ENCODE measurements around the gene SRPX2. TPM values are rescaled to one million over a fixed set of nuclear protein-coding genes. Genes with fewer than 3 reads are reported as not detected.

Gene SRPX2
- total RNA-seq, 4 donors from 2014 or later: 29.8 to 57.3 (median 39.6) TPM

- Histone ChIP-seq H3K36me3 (peaks cover 0 to 4% (median 0%) of the 10 kb centered on the region in 4 donors), H3K4me1 (no peaks in the 10 kb centered on the region), H3K27me3 (peaks cover 0 to 9% (median 0%) of the 10 kb centered on the region in 4 donors), H3K27ac (replicated peaks in 1 of 4) (no peak overlapping the region), H3K4me3 (no peak overlapping the region), H3K9me3 (no peaks in the 10 kb centered on the region)
- intact Hi-C loops (cut with DNase I): no loop called here
- TF ChIP-seq POLR2A (IDR thresholded peaks at IDR 0.05; ENCODE audit: low read depth) (no peak), CTCF (IDR thresholded peaks at IDR 0.05) (no peak), EP300 (IDR thresholded peaks at IDR 0.05) (no peak), POLR2AphosphoS5 (IDR thresholded peaks at IDR 0.05) (no peak)
- 60% methylated on average over 2 of the region's 2 CpGs for whole genome bisulfite sequencing
- DNase-seq (ENCODE audit: extremely low spot score): no peak
Measured at GRCh38 chrX:100695302-100695701, 51.3 kb downstream of the SRPX2 start.

GRCh38 chrX:100695991-100696390, 52.0 kb downstream of the SRPX2 start:
- H3K4me1 ChIP-seq: no peaks in the 10 kb centered on the region
- H3K9me3 ChIP-seq: no peaks in the 10 kb centered on the region
- WGBS: 67% methylated on average over 4 of the region's 4 CpGs
- no peak overlapping the region for H3K4me3 ChIP-seq
- intact Hi-C loops (cut with DNase I): no loop called here
- peaks cover 0 to 9% (median 0%) of the 10 kb centered on the region in 4 donors for H3K27me3 ChIP-seq
- no peak for TF ChIP-seq POLR2AphosphoS5 (IDR thresholded peaks at IDR 0.05)
- no peak for TF ChIP-seq EP300 (IDR thresholded peaks at IDR 0.05)
- no peak for TF ChIP-seq POLR2A (IDR thresholded peaks at IDR 0.05; ENCODE audit: low read depth)
- TF ChIP-seq CTCF (IDR thresholded peaks at IDR 0.05): no peak
- H3K36me3 ChIP-seq: peaks cover 0 to 6% (median 3%) of the 10 kb centered on the region in 4 donors
- no peak for DNase-seq (ENCODE audit: extremely low spot score)
- H3K27ac ChIP-seq (replicated peaks in 1 of 4): no peak overlapping the region

GRCh38 chrX:100696699-100697351, 52.8 kb downstream of the SRPX2 start:
- Histone ChIP-seq H3K27ac (replicated peaks in 1 of 4) (no peak overlapping the region), H3K27me3 (peaks cover 0 to 9% (median 0%) of the 10 kb centered on the region in 4 donors), H3K4me1 (no peaks in the 10 kb centered on the region), H3K36me3 (peaks cover 0 to 10% (median 5%) of the 10 kb centered on the region in 4 donors), H3K4me3 (no peak overlapping the region), H3K9me3 (no peaks in the 10 kb centered on the region)
- no peak for TF ChIP-seq EP300 (IDR thresholded peaks at IDR 0.05)
- TF ChIP-seq POLR2A (IDR thresholded peaks at IDR 0.05; ENCODE audit: low read depth): no peak
- no peak for TF ChIP-seq CTCF (IDR thresholded peaks at IDR 0.05)
- TF ChIP-seq POLR2AphosphoS5 (IDR thresholded peaks at IDR 0.05): no peak
- 77% methylated on average over 3 of the region's 3 CpGs for WGBS
- intact Hi-C loops (cut with DNase I): no loop called here
- DNase-seq (ENCODE audit: extremely low spot score): no peak

- Histone ChIP-seq H3K36me3 (peaks cover 0 to 12% (median 5%) of the 10 kb centered on the region in 4 donors), H3K4me1 (no peaks in the 10 kb centered on the region), H3K4me3 (no peak overlapping the region), H3K27me3 (peaks cover 0 to 2% (median 0%) of the 10 kb centered on the region in 4 donors), H3K27ac (replicated peaks in 1 of 4) (no peak overlapping the region), H3K9me3 (no peaks in the 10 kb centered on the region)
- intact Hi-C loops (cut with DNase I): no loop called here
- DNase-seq (ENCODE audit: extremely low spot score): no peak
- no peak for TF ChIP-seq POLR2AphosphoS5 (IDR thresholded peaks at IDR 0.05)
Measured at GRCh38 chrX:100698551-100698950, 54.6 kb downstream of the SRPX2 start.

GRCh38 chrX:100700809-100701208, 56.8 kb downstream of the SRPX2 start:
- intact Hi-C loops (cut with DNase I): no loop called here

More at GRCh38 chrX:100700809-100701208, 56.8 kb downstream of the SRPX2 start:
- H3K9me3 ChIP-seq: no peaks in the 10 kb centered on the region
- no peak for TF ChIP-seq CTCF (IDR thresholded peaks at IDR 0.05)
- no peak for TF ChIP-seq EP300 (IDR thresholded peaks at IDR 0.05)
- TF ChIP-seq POLR2AphosphoS5 (IDR thresholded peaks at IDR 0.05): no peak
- no peak for TF ChIP-seq POLR2A (IDR thresholded peaks at IDR 0.05; ENCODE audit: low read depth)
- no peaks in the 10 kb centered on the region for H3K4me1 ChIP-seq
- WGBS: 90% methylated on average over 1 of the region's 1 CpG
- H3K27me3 ChIP-seq: no peaks in the 10 kb centered on the region
- H3K36me3 ChIP-seq: peaks cover 0 to 12% (median 5%) of the 10 kb centered on the region in 4 donors
- H3K27ac ChIP-seq (replicated peaks in 1 of 4): no peak overlapping the region
- no peak for DNase-seq (ENCODE audit: extremely low spot score)
- no peak overlapping the region for H3K4me3 ChIP-seq
